IPS DF 4.7 (cell line): ENCODE measurements around the gene SNRNP27.
"Not testable (repeated sequence)": the region's sequence is repeated elsewhere in the genome, so short reads cannot be mapped to it uniquely, and the experiment has no call there.

ENCODE experiments used
- DNase-seq: peaks from one replicate; pipeline ENCODE4 v3.0.0-alpha.2; 2013; ENCODE audit warnings: low spot score; ENCODE audit errors: extremely low read depth

Gene SNRNP27

GRCh38 chr2:69946351-69947324, 52.9 kb downstream of the SNRNP27 start:
- no peak for DNase-seq

DNA sequence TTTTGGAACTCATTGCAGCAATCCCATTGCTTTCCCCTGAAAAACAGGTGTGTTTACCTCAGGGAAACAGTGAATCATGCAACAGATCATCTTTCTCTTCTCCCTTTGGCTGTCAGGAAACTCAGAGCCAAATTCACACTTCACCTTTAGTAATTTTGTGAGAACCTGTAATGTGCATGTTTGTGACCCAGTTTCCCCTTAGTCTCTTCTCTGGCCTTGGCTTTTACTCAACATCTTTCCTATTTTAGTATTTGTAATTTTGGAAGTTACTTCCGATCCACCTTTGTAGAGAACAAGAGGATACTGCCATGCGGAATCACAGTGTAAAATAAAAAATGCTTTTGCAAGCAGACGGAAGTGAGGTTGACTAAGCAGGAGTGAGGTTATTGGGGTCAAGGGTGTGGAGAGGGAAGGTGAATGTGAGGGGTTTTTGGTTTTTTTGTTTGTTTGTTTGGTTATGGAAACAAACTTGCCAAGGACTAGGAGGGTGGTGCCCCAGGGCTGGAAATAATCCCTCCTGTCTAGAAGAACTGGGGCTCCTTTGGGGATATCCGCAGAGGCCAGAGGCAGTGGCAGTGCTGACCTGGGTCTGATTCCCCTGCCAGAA, 53.7 kb downstream of the SNRNP27 start:
- DNase-seq, result no peak

GRCh38 chr2:69948032-69948962, 54.5 kb downstream of the SNRNP27 start:
- no peak for DNase-seq

DNA sequence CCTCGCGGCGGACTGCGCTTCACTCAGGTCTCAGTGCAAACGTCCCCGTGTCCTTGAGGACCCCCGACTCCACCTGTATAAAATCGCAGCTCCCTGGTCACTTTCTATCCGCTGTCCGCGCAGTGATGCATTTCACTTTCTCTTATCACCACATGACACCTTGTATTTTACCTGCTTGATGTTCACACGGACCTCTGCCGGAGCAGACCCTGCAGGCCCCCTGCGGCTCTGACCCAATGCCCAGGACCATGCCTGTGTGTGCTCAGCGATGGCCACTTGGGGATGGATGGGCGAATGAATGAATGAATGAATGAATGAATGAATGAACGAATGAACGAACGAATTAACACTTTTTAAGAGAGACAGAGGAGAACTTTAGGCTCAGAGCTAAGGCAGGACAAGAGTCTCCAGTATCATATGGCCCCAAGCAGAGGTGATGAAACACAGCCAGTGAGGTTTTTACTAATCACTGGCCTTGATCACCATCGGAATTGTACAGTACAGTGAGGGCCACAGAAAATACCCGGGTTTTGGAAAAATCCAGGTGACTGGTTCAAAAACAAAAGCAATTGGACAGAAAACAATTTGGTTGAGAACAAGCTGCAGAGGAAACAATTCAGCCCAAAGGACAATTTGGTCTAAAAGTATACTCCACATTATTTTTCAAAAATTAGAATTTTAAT, 55.3 kb downstream of the SNRNP27 start:
- no peak for DNase-seq

DNA sequence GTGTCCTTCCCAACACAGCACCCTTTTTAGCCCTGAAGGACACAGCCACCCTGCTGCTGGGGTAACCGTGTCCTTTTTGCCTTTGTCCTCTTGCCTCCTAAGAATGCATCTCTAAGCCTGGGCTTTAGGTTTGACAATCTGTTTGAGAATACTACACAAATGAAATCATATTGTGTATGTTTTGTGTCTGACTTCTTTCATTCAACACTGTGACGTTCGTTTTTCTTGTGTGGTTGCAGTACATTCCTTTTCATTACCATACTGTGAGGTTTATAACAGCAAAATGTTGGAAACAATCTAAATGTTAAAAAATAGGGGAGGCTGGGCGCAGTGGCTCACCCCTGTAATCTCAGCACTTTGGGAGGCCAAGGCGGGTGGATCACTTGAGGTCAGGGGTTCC, 56.5 kb downstream of the SNRNP27 start:
- no peak for DNase-seq

- DNase-seq, result not testable (repeated sequence)
Observed at GRCh38 chr2:69950671-69951070, 56.9 kb downstream of the SNRNP27 start.

- DNase-seq, result no peak
Observed at GRCh38 chr2:69952336-69953115, 58.8 kb downstream of the SNRNP27 start.

- no peak for DNase-seq
Observed at GRCh38 chr2:69954084-69954483, 60.3 kb downstream of the SNRNP27 start.
